KMS-11 (cell line): Measurements from ENCODE around the gene ASAH2.

ENCODE experiments used
- H2AFZ ChIP-seq: fragments of 200-600 bp; sonication (generic); 2 replicates; pipeline ENCODE4 v1.6.1; 2016; ENCODE audit warnings: antibody characterized with exemption, mixed run types, low read depth
- H3K27ac ChIP-seq: fragments of 200-600 bp; sonication (generic); 2 replicates; pipeline ENCODE4 v1.6.1; 2016; ENCODE audit warnings: mild to moderate bottlenecking, mixed run types
- H3K27me3 ChIP-seq: fragments of 200-600 bp; sonication (generic); 2 replicates; pipeline ENCODE4 v1.6.1; 2017; ENCODE audit warnings: mild to moderate bottlenecking, low read depth, mixed run types, moderate library complexity; ENCODE audit not compliant: insufficient read depth
- H3K36me3 ChIP-seq: fragments of 200-600 bp; sonication (generic); 2 replicates; pipeline ENCODE4 v1.6.1; 2017; ENCODE audit warnings: mild to moderate bottlenecking, mixed run types; ENCODE audit not compliant: insufficient read depth
- H3K4me1 ChIP-seq: fragments of 200-600 bp; sonication (generic); 2 replicates; pipeline ENCODE4 v1.6.1; 2016; ENCODE audit warnings: mild to moderate bottlenecking, low read depth, mixed run types; ENCODE audit not compliant: poor library complexity, severe bottlenecking
- H3K4me2 ChIP-seq: fragments of 200-600 bp; sonication (generic); 2 replicates; pipeline ENCODE4 v1.7.0; 2016; ENCODE audit warnings: mild to moderate bottlenecking, mixed run types
- H3K4me3 ChIP-seq: fragments of 200-600 bp; sonication (generic); IDR thresholded peaks from 2 replicates; pipeline ENCODE4 v1.6.1; 2017; ENCODE audit warnings: low read depth, low read length, mixed read lengths; ENCODE audit not compliant: insufficient read depth
- H3K79me2 ChIP-seq: fragments of 200-600 bp; sonication (generic); 2 replicates; pipeline ENCODE4 v1.6.1; 2016; ENCODE audit warnings: low read depth, mixed run types; ENCODE audit not compliant: insufficient read depth
- H3K9ac ChIP-seq: fragments of 200-600 bp; sonication (generic); 2 replicates; pipeline ENCODE4 v1.6.1; 2016; ENCODE audit warnings: mild to moderate bottlenecking, mixed run types
- H4K20me1 ChIP-seq: fragments of 200-600 bp; sonication (generic); 2 replicates; pipeline ENCODE4 v1.6.1; 2016; ENCODE audit warnings: mild to moderate bottlenecking, mixed run types; ENCODE audit not compliant: insufficient read depth
- TF ChIP-seq, protein P1 (sequence below): fragments of 200-600 bp; sonication (generic); conservative IDR thresholded peaks from 2 replicates; pipeline ENCODE4 v1.6.1; 2017; ENCODE audit warnings: low read depth, mild to moderate bottlenecking, antibody characterized with exemption, low read length, moderate library complexity, mixed read lengths

ASAH2 gene

DNA sequence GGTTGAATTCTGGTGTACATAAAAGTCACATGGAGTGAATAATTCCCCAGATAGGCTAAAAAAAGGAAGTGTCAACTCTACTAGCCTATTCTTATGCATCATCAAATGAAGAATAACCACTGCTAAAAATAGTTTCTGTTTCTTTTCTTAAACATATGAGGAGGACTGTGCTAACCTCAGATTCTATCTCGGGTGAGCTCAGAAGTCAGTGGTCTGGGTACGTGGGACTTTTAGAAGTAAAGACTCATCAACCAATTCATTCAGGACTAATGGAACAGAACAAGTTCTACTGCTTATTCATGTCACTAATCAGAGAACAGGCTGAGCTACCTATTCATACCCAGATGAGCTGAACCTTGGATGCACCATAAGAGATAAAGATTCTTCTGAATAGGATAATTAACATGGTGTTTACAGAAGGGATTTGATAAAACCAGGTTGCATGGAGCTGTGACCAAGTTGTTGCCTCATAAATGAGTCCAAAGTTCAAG lies 9.5 kb upstream of the ASAH2 start:
- H3K9ac ChIP-seq, result no peak overlapping the region
- no peaks in the 10 kb centered on the region for H4K20me1 ChIP-seq
- no peaks in the 10 kb centered on the region for H3K36me3 ChIP-seq
- H3K79me2 ChIP-seq, result no peaks in the 10 kb centered on the region
- peak overlapping the region; percentile 5; the same call in 1 of the 2 replicates for H2AFZ ChIP-seq
- H3K4me2 ChIP-seq, result peak overlapping the region; percentile 61
- H3K27ac ChIP-seq, result peak overlapping the region; percentile 38
- H3K4me1 ChIP-seq, result peaks cover 33% of the 10 kb centered on the region
- H3K27me3 ChIP-seq, result no peaks in the 10 kb centered on the region
- TF ChIP-seq, protein P1, sequence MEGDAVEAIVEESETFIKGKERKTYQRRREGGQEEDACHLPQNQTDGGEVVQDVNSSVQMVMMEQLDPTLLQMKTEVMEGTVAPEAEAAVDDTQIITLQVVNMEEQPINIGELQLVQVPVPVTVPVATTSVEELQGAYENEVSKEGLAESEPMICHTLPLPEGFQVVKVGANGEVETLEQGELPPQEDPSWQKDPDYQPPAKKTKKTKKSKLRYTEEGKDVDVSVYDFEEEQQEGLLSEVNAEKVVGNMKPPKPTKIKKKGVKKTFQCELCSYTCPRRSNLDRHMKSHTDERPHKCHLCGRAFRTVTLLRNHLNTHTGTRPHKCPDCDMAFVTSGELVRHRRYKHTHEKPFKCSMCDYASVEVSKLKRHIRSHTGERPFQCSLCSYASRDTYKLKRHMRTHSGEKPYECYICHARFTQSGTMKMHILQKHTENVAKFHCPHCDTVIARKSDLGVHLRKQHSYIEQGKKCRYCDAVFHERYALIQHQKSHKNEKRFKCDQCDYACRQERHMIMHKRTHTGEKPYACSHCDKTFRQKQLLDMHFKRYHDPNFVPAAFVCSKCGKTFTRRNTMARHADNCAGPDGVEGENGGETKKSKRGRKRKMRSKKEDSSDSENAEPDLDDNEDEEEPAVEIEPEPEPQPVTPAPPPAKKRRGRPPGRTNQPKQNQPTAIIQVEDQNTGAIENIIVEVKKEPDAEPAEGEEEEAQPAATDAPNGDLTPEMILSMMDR, result no peak
- H3K4me3 ChIP-seq, result no peak overlapping the region

DNA sequence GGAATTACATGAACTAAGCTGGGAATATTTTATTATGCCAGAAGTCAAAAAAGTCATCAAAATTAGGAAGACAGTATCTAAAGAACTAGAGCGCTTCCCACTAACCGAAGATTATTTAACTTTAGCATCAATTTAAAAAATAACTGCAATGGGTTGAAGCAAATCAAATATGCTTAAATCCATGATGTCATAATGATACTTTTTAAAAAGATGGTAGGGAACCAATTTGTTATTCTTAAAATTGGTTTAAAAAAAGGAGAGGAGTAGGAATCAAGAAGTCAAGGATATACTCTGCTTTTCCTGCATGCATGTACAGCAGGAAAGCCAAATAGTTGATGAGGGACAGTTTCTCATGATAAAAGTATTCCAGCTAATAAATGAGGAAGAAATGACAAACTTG lies 3.2 kb upstream of the ASAH2 start:
- no peak overlapping the region for H3K27ac ChIP-seq
- no peaks in the 10 kb centered on the region for H4K20me1 ChIP-seq
- no peak overlapping the region for H3K4me2 ChIP-seq
- H3K4me1 ChIP-seq, result peaks cover 5% of the 10 kb centered on the region
- H3K27me3 ChIP-seq, result no peaks in the 10 kb centered on the region
- TF ChIP-seq, protein P1, result no peak
- no peaks in the 10 kb centered on the region for H3K79me2 ChIP-seq
- H3K4me3 ChIP-seq, result no peak overlapping the region
- H3K9ac ChIP-seq, result no peak overlapping the region
- H2AFZ ChIP-seq, result no peak overlapping the region
- H3K36me3 ChIP-seq, result no peaks in the 10 kb centered on the region

DNA sequence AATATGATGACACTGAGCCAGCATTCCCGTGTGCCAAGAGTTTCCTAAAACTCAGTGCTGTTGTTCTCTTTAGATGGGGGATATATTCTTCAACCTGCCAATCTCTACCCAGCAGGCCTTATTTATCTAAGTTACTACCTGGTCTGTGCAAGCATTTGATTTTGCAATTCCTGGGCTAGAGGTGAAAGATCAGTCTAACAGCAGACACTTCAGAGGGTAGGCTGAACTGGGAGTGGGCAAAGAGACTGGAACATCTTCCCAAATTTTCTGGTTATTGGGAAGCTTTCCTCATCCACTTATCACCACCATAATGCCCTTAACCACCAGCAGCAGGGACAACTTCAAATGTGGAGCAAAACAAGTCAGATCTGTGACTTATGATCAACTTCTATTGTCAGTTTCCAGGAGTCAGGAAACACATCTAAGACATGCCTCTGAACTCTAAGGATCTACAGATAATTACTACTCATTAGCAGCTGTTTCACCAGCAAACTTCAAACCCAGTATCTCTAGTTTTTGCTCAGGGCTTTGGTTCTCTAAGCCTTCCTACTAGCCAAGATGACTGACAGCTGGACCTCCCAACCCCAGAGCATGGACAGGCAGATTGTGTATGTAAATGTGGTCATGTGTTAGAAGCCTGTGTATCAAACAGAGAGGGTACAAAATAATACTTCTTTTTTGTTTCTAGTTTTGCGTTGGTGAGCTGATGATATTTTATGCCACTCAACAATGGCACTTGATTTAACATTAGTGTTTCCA lies 1.0 kb downstream of the ASAH2 start:
- Histone ChIP-seq H3K4me2 (no peak overlapping the region), H3K9ac (no peak overlapping the region), H3K4me3 (no peak overlapping the region), H3K79me2 (no peaks in the 10 kb centered on the region), H3K27me3 (no peaks in the 10 kb centered on the region), H3K36me3 (no peaks in the 10 kb centered on the region), H3K27ac (no peak overlapping the region), H2AFZ (no peak overlapping the region), H3K4me1 (no peaks in the 10 kb centered on the region), H4K20me1 (no peaks in the 10 kb centered on the region)
- TF ChIP-seq, protein P1, result no peak

DNA sequence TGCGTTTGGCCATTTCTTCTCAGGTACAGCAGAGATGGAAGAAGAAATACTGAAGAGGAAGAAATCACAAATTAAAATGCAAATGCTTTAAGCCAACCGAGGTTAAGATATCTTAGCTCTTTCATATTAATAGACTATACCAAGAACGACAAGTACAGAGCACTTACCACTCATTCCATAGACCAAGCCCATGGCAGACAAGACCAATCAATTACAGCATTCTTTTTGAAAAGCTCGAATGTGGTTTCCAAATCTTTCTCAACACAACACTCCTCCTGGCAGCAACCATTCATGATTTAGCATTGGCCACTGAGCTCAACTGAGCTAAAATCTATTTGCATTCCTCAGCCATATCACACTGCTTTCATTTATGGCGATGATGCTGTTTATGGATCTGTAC lies 2.7 kb downstream of the ASAH2 start:
- no peak overlapping the region for H3K4me3 ChIP-seq
- TF ChIP-seq, protein P1, result no peak
- no peak overlapping the region for H2AFZ ChIP-seq
- H3K79me2 ChIP-seq, result no peaks in the 10 kb centered on the region
- H3K27me3 ChIP-seq, result no peaks in the 10 kb centered on the region
- no peaks in the 10 kb centered on the region for H3K4me1 ChIP-seq
- H4K20me1 ChIP-seq, result no peaks in the 10 kb centered on the region
- H3K4me2 ChIP-seq, result no peak overlapping the region
- H3K9ac ChIP-seq, result no peak overlapping the region
- H3K36me3 ChIP-seq, result no peaks in the 10 kb centered on the region
- H3K27ac ChIP-seq, result no peak overlapping the region
